Amniotic stem cell (primary cell): Measurements from ENCODE around the gene CFAP97D1.

ENCODE experiments used
- DNase-seq: peaks from one replicate; lab custom pipeline; 2025; lab: John Stamatoyannopoulos, UW

CFAP97D1 gene

DNA sequence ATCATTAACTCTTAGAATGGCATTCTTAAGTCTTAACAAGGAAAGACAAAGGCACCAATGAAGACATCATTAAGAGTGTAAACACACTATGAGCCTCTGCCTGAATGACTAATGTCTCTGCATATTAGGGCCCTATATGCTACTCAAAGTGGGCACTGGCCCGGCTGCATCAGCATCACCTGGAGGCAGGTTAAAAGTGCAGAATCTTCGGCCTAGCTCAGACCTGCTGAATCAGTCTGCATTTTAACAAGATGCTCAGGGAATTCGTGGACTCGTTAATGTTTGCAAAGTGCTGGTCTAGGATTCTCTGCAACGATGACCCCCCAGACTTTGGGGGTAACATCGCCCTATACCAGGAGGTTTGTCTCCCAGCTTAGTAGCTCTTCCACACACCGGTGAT is 46.0 kb downstream of the CFAP97D1 start:
- DNase-seq = no peak

DNA sequence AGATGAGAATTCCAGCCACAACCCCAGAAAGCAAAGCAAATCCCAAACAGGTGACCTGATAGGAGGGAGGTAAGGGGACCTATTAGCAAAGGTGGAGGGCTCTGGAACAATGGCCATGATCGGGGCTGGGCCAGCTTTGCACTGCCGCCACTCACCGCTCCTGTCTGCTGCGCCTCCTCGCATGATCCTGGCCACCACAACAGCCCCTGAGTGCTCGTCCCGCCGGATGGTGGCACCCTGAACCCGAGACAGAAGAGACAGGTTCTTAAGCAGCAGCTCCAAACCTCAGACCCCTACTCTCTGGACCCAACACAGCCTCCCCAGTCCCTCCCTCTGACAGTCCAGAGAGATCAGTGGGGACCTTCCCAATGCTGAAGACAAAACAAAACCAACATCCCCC is 47.4 kb downstream of the CFAP97D1 start:
- DNase-seq = no peak

DNA sequence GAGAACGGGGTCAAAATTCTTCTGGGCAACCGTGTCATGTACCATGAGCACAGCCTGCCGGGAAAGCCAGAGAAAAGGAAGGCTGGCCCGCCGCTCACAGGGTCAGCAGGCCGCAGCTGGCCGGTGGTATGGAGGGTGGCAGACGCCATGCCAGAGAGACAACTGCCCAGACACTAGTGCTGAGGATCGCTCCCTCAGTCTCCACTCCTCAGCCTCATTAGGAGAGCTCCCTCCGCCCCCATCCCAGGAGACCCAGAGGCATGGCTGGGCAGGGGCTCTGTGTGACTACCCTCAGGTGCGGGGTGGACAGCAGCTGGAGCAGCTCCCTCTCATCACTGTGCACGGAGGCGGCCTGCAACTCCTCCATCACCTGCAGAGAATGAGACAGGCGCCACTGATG is 49.5 kb downstream of the CFAP97D1 start:
- no peak for DNase-seq

DNA sequence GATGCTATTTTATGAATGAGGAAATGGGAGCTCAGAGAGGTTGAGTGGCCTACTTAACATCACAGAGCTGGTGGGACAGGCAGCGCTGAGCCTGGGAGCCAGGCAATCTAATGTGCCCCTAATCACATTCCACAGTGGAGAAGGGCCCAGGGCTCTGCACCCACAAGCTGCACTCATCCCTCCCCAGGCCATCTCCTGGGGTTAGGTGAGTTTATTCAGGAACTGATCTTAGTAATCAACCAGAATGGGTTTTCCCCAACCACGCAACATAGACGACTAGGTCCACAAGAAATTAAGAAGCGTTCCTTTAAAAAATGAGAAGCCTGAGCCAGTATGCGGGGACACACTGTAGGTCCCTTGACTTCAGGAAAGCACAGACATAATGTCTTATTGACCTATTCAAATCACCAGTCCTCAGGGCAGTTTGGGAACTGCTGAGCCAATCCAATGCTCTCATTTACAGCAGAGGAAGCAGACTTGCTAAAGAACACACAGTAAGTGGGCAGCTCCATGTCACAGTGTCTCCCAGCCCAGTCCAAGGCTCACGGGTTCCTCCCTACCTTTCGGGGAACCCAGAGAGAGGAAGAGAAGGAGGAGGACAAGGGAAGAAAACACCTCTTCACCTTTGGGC is 50.4 kb downstream of the CFAP97D1 start:
- DNase-seq = no peak

GRCh38 chr17:43831633-43832032 is 51.4 kb downstream of the CFAP97D1 start:
- no peak for DNase-seq

GRCh38 chr17:43832168-43832975 is 52.1 kb downstream of the CFAP97D1 start:
- DNase-seq = peak; percentile 6

DNA sequence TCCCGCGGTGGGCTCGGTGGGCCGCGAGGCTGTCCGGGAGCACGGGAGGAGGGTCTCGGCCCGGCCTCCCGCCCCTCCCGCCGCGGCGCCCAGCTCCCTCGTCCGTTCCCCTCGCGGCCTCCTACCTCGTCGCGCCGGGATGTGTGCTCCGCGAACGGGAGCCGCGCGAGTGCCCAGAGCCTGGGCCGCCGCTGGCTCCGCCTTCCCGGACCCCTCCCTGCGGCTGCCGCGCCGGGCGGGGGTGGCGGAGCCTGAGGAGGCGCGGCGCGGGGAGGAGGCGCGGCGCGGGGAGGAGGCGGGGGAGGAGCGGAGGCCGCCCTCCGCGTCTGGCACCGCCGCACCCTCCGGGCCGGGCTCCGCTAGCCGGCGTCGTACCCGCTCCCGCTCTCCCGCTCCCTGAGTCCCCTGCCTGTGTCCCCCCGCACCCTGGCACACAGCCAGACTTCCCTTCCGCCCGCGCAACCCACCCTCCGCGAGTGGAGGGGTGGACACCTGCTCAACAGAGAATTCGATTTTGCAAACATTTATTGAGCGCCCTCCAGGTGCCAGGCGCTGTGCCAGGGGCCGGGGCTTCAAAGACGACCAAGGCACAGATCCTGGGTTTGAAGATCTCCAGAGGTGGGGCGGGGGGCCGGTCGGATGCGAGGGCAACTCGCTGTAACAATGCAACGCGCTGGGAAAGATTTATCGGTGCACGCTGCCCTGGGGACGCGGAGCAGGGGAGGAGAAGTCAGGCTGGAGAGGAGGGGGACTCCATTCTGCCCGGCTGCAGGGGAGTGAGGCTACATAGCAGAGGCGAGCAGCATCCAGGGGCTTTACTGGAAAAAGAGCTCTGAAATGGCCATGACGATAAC is 53.0 kb downstream of the CFAP97D1 start, which contains the start of gene MPP3:
Gene MPP3 (minus strand): TSS at position 171 of the 854 bp plus-strand sequence. CDS start 1,240 bp downstream, outside the sequence.
- peak; percentile 48 for DNase-seq

DNA sequence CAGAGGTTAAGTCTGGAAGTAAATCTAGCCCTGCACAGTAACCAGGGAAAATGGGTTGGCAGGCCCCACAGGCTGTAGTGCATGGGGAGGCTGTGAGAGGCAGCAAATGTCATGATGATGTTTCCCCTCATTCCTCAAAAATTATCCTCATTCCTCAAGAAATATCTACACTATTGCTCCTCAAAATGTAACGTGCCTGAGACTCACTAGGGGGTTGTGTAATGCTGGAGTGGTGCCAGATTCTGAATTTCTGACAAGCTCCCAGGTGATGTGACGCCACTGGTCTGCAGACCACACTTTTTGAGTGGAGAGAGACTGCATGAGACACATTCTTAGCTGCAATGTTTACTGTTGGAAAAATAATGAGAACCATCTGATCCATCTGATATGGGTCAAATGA is 53.9 kb downstream of the CFAP97D1 start:
- no peak for DNase-seq
